Retinal pigment epithelial cell (primary cell): ENCODE results near the gene DSCAM.

Experiments
- DNase-seq: peaks from one replicate; pipeline ENCODE4 v3.0.0-alpha.2; 2010; ENCODE audit warnings: low read depth
- H3K4me3 ChIP-seq: 2 replicates; pipeline ENCODE4 v1.5.1; 2011; ENCODE audit warnings: mild to moderate bottlenecking, low read length, control low read depth, moderate library complexity
- CTCF ChIP-seq: conservative IDR thresholded peaks from 2 replicates; pipeline ENCODE4 v1.5.1; 2011; ENCODE audit warnings: low read depth, low read length, control low read depth, inconsistent platforms

The DSCAM gene

GRCh38 chr21:40829791-40830190 lies 17.2 kb downstream of the DSCAM start:
- H3K4me3 ChIP-seq, result no peak overlapping the region
- DNase-seq, result no peak
- TF ChIP-seq CTCF, result no peak

- no peak for TF ChIP-seq CTCF
- no peak overlapping the region for H3K4me3 ChIP-seq
- no peak for DNase-seq
Observed at GRCh38 chr21:40829308-40829707, 17.6 kb downstream of the DSCAM start.

GRCh38 chr21:40827509-40827908 lies 19.4 kb downstream of the DSCAM start:
- TF ChIP-seq CTCF, result no peak
- no peak for DNase-seq
- no peak overlapping the region for H3K4me3 ChIP-seq

- TF ChIP-seq CTCF, result no peak
- DNase-seq, result no peak
- no peak overlapping the region for H3K4me3 ChIP-seq
Observed at GRCh38 chr21:40819071-40819900, 27.7 kb downstream of the DSCAM start.

- TF ChIP-seq CTCF, result no peak
- DNase-seq, result no peak
- no peak overlapping the region for H3K4me3 ChIP-seq
Observed at GRCh38 chr21:40813918-40814317, 33.0 kb downstream of the DSCAM start.

GRCh38 chr21:40809673-40810197 lies 37.2 kb downstream of the DSCAM start:
- H3K4me3 ChIP-seq, result no peak overlapping the region
- no peak for TF ChIP-seq CTCF
- DNase-seq, result no peak

DNA sequence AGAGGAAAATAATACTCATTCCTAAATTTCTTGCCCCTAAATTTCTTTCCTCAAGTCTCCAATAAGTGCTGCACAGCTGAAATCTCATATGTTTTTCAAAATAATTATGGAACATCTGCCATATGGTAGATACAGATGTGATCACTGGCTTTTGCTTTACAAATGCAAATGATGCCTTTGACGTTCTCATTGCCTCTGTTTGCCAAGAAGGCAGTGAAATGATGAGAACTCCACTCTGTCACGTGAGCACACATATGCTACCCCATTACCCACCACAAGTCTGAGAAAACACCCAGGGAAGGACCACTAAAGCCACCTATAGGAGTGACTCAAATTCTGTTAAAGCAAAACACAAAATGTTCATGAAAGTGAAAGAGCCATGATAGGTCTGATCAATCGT lies 43.9 kb downstream of the DSCAM start:
- TF ChIP-seq CTCF, result no peak
- H3K4me3 ChIP-seq, result no peak overlapping the region
- no peak for DNase-seq
